HG03565 (cell line): ENCODE results near the gene MYO9A.
"Not testable (repeated sequence)": the region's sequence is repeated elsewhere in the genome, so short reads cannot be mapped to it uniquely, and the experiment has no call there.

ENCODE experiments used
- ATAC-seq: cut with Tn5 transposase; IDR thresholded peaks from one replicate; pipeline ENCODE4 v1.9.1; 2021; ENCODE audit warnings: mild to moderate bottlenecking, moderate library complexity; ENCODE audit not compliant: unreplicated experiment

MYO9A gene

GRCh38 chr15:72139667-72140066 is 21.7 kb upstream of the MYO9A start:
- no peak for ATAC-seq

GRCh38 chr15:72136170-72137051 is 18.5 kb upstream of the MYO9A start:
- no peak for ATAC-seq

GRCh38 chr15:72135719-72136118 is 17.8 kb upstream of the MYO9A start:
- ATAC-seq = no peak

- no peak for ATAC-seq
Measured at GRCh38 chr15:72133211-72133610, 15.3 kb upstream of the MYO9A start.

- no peak for ATAC-seq
Measured at GRCh38 chr15:72131922-72132321, 14.0 kb upstream of the MYO9A start.

- no peak for ATAC-seq
Measured at GRCh38 chr15:72130272-72130671, 12.3 kb upstream of the MYO9A start.

- ATAC-seq = no peak
Measured at GRCh38 chr15:72128359-72128758, 10.4 kb upstream of the MYO9A start.

GRCh38 chr15:72127724-72128322 is 9.9 kb upstream of the MYO9A start:
- no peak for ATAC-seq

- no peak for ATAC-seq
Measured at GRCh38 chr15:72124218-72124617, 6.3 kb upstream of the MYO9A start.

- ATAC-seq = peak; percentile 36
Measured at GRCh38 chr15:72117486-72118016, 399 bp downstream of the MYO9A start.

GRCh38 chr15:72116731-72117485 is 1.0 kb downstream of the MYO9A start:
- no peak for ATAC-seq

GRCh38 chr15:72113347-72114031 is 4.5 kb downstream of the MYO9A start:
- ATAC-seq = no peak

- ATAC-seq = no peak
Measured at GRCh38 chr15:72112805-72113204, 5.1 kb downstream of the MYO9A start.

- ATAC-seq = no peak
Measured at GRCh38 chr15:72112116-72112515, 5.8 kb downstream of the MYO9A start.

GRCh38 chr15:72110355-72110754 is 7.6 kb downstream of the MYO9A start:
- no peak for ATAC-seq

GRCh38 chr15:72106068-72106467 is 11.9 kb downstream of the MYO9A start:
- no peak for ATAC-seq

- no peak for ATAC-seq
Measured at GRCh38 chr15:72105111-72105510, 12.8 kb downstream of the MYO9A start.

- ATAC-seq = not testable (repeated sequence)
Measured at GRCh38 chr15:72100551-72100950, 17.4 kb downstream of the MYO9A start.

- ATAC-seq = no peak
Measured at GRCh38 chr15:72099155-72099554, 18.8 kb downstream of the MYO9A start.

- ATAC-seq = no peak
Measured at GRCh38 chr15:72098040-72098439, 19.9 kb downstream of the MYO9A start.

- ATAC-seq = no peak
Measured at GRCh38 chr15:72096796-72097195, 21.2 kb downstream of the MYO9A start.
